KMS-11 (cell line): ENCODE data around the gene TTLL6.

Experiments used
- H2AFZ ChIP-seq: fragments of 200-600 bp; sonication (generic); 2 replicates; pipeline ENCODE4 v1.6.1; 2016; ENCODE audit warnings: antibody characterized with exemption, mixed run types, low read depth
- H3K27ac ChIP-seq: fragments of 200-600 bp; sonication (generic); 2 replicates; pipeline ENCODE4 v1.6.1; 2016; ENCODE audit warnings: mild to moderate bottlenecking, mixed run types
- H3K27me3 ChIP-seq: fragments of 200-600 bp; sonication (generic); 2 replicates; pipeline ENCODE4 v1.6.1; 2017; ENCODE audit warnings: mild to moderate bottlenecking, low read depth, mixed run types, moderate library complexity; ENCODE audit not compliant: insufficient read depth
- H3K36me3 ChIP-seq: fragments of 200-600 bp; sonication (generic); 2 replicates; pipeline ENCODE4 v1.6.1; 2017; ENCODE audit warnings: mild to moderate bottlenecking, mixed run types; ENCODE audit not compliant: insufficient read depth
- H3K4me1 ChIP-seq: fragments of 200-600 bp; sonication (generic); 2 replicates; pipeline ENCODE4 v1.6.1; 2016; ENCODE audit warnings: mild to moderate bottlenecking, low read depth, mixed run types; ENCODE audit not compliant: poor library complexity, severe bottlenecking
- H3K4me2 ChIP-seq: fragments of 200-600 bp; sonication (generic); 2 replicates; pipeline ENCODE4 v1.7.0; 2016; ENCODE audit warnings: mild to moderate bottlenecking, mixed run types
- H3K4me3 ChIP-seq: fragments of 200-600 bp; sonication (generic); IDR thresholded peaks from 2 replicates; pipeline ENCODE4 v1.6.1; 2017; ENCODE audit warnings: low read depth, low read length, mixed read lengths; ENCODE audit not compliant: insufficient read depth
- H3K79me2 ChIP-seq: fragments of 200-600 bp; sonication (generic); 2 replicates; pipeline ENCODE4 v1.6.1; 2016; ENCODE audit warnings: low read depth, mixed run types; ENCODE audit not compliant: insufficient read depth
- H3K9ac ChIP-seq: fragments of 200-600 bp; sonication (generic); 2 replicates; pipeline ENCODE4 v1.6.1; 2016; ENCODE audit warnings: mild to moderate bottlenecking, mixed run types
- H4K20me1 ChIP-seq: fragments of 200-600 bp; sonication (generic); 2 replicates; pipeline ENCODE4 v1.6.1; 2016; ENCODE audit warnings: mild to moderate bottlenecking, mixed run types; ENCODE audit not compliant: insufficient read depth
- TF ChIP-seq, protein P1 (sequence below): fragments of 200-600 bp; sonication (generic); conservative IDR thresholded peaks from 2 replicates; pipeline ENCODE4 v1.6.1; 2017; ENCODE audit warnings: low read depth, mild to moderate bottlenecking, antibody characterized with exemption, low read length, moderate library complexity, mixed read lengths

TTLL6 gene

DNA sequence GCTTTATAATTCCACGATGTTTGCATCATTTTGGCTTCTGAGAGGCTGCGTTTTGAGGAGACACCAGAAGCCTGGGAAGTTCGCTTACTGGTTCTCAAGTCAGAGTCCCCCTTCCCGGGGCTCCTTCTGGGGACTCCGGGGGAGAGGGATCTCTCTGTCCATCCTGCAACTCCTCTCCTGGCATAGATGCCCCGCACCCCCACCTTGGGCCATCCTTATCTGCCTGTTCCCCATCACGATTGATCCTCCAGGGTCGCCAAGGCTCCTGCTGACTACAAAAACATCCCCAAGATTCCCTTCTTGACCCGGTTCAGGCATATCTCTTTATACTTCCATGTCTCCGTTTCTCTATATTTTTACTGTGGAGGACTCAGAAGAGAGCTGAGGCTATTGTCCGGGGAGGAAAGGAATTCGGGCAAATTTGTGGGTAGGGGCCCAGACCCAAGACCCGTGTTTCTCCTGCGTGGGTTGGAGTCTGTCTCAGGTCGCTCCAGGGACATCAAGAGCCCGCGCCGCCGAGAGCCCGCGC is 70.0 kb downstream of the TTLL6 start:
- H3K27ac ChIP-seq, result no peak overlapping the region
- peaks cover 17% of the 10 kb centered on the region; the same call in 1 of the 2 replicates for H3K27me3 ChIP-seq
- peaks cover 19% of the 10 kb centered on the region for H3K4me1 ChIP-seq
- TF ChIP-seq, protein P1, sequence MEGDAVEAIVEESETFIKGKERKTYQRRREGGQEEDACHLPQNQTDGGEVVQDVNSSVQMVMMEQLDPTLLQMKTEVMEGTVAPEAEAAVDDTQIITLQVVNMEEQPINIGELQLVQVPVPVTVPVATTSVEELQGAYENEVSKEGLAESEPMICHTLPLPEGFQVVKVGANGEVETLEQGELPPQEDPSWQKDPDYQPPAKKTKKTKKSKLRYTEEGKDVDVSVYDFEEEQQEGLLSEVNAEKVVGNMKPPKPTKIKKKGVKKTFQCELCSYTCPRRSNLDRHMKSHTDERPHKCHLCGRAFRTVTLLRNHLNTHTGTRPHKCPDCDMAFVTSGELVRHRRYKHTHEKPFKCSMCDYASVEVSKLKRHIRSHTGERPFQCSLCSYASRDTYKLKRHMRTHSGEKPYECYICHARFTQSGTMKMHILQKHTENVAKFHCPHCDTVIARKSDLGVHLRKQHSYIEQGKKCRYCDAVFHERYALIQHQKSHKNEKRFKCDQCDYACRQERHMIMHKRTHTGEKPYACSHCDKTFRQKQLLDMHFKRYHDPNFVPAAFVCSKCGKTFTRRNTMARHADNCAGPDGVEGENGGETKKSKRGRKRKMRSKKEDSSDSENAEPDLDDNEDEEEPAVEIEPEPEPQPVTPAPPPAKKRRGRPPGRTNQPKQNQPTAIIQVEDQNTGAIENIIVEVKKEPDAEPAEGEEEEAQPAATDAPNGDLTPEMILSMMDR, result no peak
- no peak overlapping the region for H3K4me2 ChIP-seq
- no peak overlapping the region for H2AFZ ChIP-seq
- H3K36me3 ChIP-seq, result no peaks in the 10 kb centered on the region
- no peaks in the 10 kb centered on the region for H4K20me1 ChIP-seq
- H3K79me2 ChIP-seq, result no peaks in the 10 kb centered on the region
- H3K9ac ChIP-seq, result no peak overlapping the region
- no peak overlapping the region for H3K4me3 ChIP-seq

GRCh38 chr17:48745381-48746275 is 71.4 kb downstream of the TTLL6 start:
- H3K4me2 ChIP-seq, result peak overlapping the region; percentile 10; the same call in 1 of the 2 replicates
- H3K9ac ChIP-seq, result no peak overlapping the region
- peaks cover 19% of the 10 kb centered on the region for H3K4me1 ChIP-seq
- no peak overlapping the region for H3K27ac ChIP-seq
- peaks cover 9% of the 10 kb centered on the region; the same call in 1 of the 2 replicates for H3K27me3 ChIP-seq
- TF ChIP-seq, protein P1, result no peak
- H3K79me2 ChIP-seq, result no peaks in the 10 kb centered on the region
- no peaks in the 10 kb centered on the region for H4K20me1 ChIP-seq
- no peak overlapping the region for H3K4me3 ChIP-seq
- no peak overlapping the region for H2AFZ ChIP-seq
- no peaks in the 10 kb centered on the region for H3K36me3 ChIP-seq

- H3K4me1 ChIP-seq, result peaks cover 11% of the 10 kb centered on the region
- no peaks in the 10 kb centered on the region for H3K36me3 ChIP-seq
- peaks cover 21% of the 10 kb centered on the region; the same call in 1 of the 2 replicates for H3K27me3 ChIP-seq
- TF ChIP-seq, protein P1, result no peak
- no peak overlapping the region for H3K27ac ChIP-seq
- H3K79me2 ChIP-seq, result no peaks in the 10 kb centered on the region
- H2AFZ ChIP-seq, result no peak overlapping the region
- no peak overlapping the region for H3K9ac ChIP-seq
- no peaks in the 10 kb centered on the region for H4K20me1 ChIP-seq
- H3K4me2 ChIP-seq, result no peak overlapping the region
- no peak overlapping the region for H3K4me3 ChIP-seq
These were observed 76.5 kb downstream of the TTLL6 start for GRCh38 chr17:48740537-48740936.

DNA sequence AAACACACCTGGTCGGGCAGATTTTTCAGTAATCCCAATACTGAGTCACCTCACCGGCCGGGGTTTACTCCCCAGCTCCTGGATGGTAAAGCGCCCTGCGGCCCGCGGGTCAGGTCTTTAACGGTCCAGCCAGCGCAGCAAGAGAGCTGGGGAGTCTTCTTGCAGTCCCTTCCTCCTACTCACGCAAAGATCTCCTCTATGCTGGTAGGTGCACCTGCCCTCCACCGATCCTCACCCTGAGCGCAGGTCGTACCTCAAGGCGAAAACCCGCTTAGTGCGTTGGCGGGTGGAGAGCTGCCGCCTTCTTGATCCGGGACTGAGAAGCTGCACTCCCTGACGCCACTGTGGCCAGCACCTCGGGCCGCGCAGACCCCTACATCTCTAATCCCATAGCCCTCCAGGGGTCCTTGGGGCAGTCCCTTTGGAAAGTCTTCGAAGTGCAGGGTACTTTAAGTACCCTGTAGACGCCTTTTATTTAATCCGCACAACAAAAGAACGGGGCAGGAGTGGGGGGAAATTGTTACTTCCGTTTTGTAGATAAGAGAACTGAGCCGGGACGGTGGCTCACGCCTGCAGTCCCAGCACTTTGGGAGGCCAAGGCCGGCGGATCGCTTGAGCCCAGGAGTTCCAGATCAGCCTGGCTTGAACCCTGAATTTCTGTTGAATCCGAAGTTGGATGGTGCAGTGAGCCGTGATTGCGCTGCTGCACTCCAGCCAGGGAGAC is 78.1 kb downstream of the TTLL6 start:
- H3K79me2 ChIP-seq, result no peaks in the 10 kb centered on the region
- H3K4me1 ChIP-seq, result no peaks in the 10 kb centered on the region

More for the DNA sequence above, 78.1 kb downstream of the TTLL6 start:
- Histone ChIP-seq H2AFZ (no peak overlapping the region), H3K27ac (no peak overlapping the region), H3K27me3 (peaks cover 30% of the 10 kb centered on the region; the same call in 1 of the 2 replicates), H3K4me2 (no peak overlapping the region), H3K9ac (no peak overlapping the region), H3K36me3 (no peaks in the 10 kb centered on the region), H3K4me3 (no peak overlapping the region), H4K20me1 (no peaks in the 10 kb centered on the region)
- TF ChIP-seq, protein P1, result no peak
